H7 (cell line): ENCODE data around the gene PLEK. TPM values are rescaled to one million over a fixed set of nuclear protein-coding genes. Genes with fewer than 3 reads are reported as not detected.
"Not testable (repeated sequence)": the region's sequence is repeated elsewhere in the genome, so short reads cannot be mapped to it uniquely, and the experiment has no call there.

Source experiments
- DNase-seq: peaks from one replicate; pipeline ENCODE4 v3.0.0; 2012
- H3K27me3 ChIP-seq: 2 replicates; pipeline ENCODE4 v1.6.0; 2011; ENCODE audit warnings: mild to moderate bottlenecking, low read length; ENCODE audit not compliant: control insufficient read depth, insufficient read depth
- H3K36me3 ChIP-seq: replicated peaks from 2 replicates; pipeline ENCODE4 v1.5.1; 2011; ENCODE audit warnings: low read length; ENCODE audit not compliant: control insufficient read depth, insufficient read depth
- H3K4me3 ChIP-seq: 2 replicates; pipeline ENCODE4 v1.5.1; 2011; ENCODE audit warnings: low read depth, mild to moderate bottlenecking, control low read depth, low read length, moderate library complexity; ENCODE audit not compliant: insufficient read depth
- total RNA-seq: library from RNA; depleted of rRNA; stranded (reverse); fragments of >200 nt; shearing (Covaris generic); gene quantifications from 2 replicates; pipeline ENCODE4 v1.2.3, GENCODE V29; 2014

The PLEK gene
- total RNA-seq, 1 experiment from 2014 or later = not detected

GRCh38 chr2:68367953-68368653 lies 3.0 kb downstream of the PLEK start:
- no peak for DNase-seq
- no peaks in the 10 kb centered on the region for H3K36me3 ChIP-seq
- H3K27me3 ChIP-seq = no peaks in the 10 kb centered on the region
- no peak overlapping the region for H3K4me3 ChIP-seq

DNA sequence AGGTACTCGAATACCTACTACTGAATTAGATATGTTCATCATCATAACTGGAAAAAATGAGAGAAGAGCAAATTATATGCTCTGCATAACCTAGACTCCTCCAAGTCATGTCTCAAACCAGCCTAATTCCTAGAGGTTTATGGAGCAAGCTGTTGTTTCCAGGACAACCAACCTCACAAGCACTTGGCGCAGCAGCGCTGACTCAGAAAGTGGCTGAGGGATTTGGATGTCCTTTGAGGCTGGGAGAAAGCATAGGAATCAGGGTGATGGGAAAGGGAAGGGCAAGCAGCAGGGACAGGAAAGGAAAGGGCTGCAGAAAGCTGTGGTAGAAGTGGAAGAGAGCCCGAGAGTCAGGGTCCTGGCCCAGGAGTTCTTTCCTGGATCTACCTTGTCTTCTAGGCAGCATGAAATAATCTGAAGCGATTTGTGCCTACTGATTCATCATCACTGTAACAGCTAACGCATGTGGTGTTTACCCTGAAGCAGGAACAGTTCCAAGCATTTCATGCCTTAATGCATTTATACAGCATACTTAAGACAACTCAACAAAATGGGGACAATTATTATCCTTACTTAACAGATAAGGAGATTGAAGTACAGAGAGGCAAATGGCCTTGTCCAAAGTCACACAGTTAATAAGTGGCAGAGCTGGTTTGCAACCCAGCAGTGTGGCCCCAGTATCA lies 3.7 kb downstream of the PLEK start:
- DNase-seq = no peak
- no peaks in the 10 kb centered on the region for H3K36me3 ChIP-seq
- H3K27me3 ChIP-seq = no peaks in the 10 kb centered on the region

GRCh38 chr2:68369337-68369734 lies 4.3 kb downstream of the PLEK start:
- Histone ChIP-seq H3K27me3 (no peaks in the 10 kb centered on the region), H3K36me3 (no peaks in the 10 kb centered on the region), H3K4me3 (no peak overlapping the region)
- no peak for DNase-seq

More for the DNA sequence above, 3.7 kb downstream of the PLEK start:
- no peak overlapping the region for H3K4me3 ChIP-seq

- Histone ChIP-seq H3K27me3 (no peaks in the 10 kb centered on the region), H3K4me3 (no peak overlapping the region), H3K36me3 (no peaks in the 10 kb centered on the region)
- DNase-seq = no peak
Measured at GRCh38 chr2:68371138-68371537, 6.1 kb downstream of the PLEK start.

DNA sequence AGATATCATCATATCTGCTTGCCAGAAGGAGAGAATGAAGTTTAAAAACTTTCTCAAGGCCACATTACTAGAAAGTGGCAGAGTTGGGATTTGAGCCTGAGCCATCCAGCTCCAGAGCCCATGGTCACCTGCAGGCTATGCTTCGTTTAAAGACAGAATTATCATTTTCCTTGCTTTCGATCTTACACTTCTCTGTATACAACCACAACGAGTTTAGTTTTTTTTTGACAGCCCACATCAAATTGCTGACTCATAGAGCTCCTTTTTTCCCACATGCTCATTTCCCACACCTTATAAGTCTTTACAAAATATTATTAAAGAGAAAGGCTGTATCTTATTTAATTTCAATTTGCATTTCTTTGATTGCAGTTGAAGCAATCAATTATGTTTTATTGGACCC lies 6.5 kb downstream of the PLEK start:
- Histone ChIP-seq H3K27me3 (no peaks in the 10 kb centered on the region), H3K36me3 (no peaks in the 10 kb centered on the region), H3K4me3 (no peak overlapping the region)
- DNase-seq = no peak

- Histone ChIP-seq H3K4me3 (no peak overlapping the region), H3K36me3 (no peaks in the 10 kb centered on the region), H3K27me3 (no peaks in the 10 kb centered on the region)
- DNase-seq = no peak
Measured at GRCh38 chr2:68372485-68372884, 7.4 kb downstream of the PLEK start.

DNA sequence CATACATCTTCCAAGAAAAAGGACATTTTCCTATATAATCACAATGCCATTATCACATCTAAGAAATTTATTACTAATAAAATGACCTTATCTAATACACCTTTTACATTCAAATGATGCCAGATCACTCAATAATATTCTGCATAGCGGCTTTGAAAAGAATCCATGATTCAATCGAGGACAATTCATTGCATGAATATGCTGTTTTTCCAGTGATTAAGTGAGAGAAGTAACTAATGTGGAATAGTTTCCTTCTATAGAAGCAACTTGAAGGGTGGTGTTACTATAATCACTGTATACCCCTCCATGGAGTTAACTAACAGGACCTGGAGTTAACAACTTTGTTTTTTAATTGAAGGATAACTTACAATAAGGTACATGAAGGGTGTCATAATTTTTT lies 9.1 kb downstream of the PLEK start:
- no peak for DNase-seq
- Histone ChIP-seq H3K4me3 (no peak overlapping the region), H3K36me3 (no peaks in the 10 kb centered on the region), H3K27me3 (no peaks in the 10 kb centered on the region)

- no peak for DNase-seq
- H3K27me3 ChIP-seq = no peaks in the 10 kb centered on the region
- no peak overlapping the region for H3K4me3 ChIP-seq
- H3K36me3 ChIP-seq = no peaks in the 10 kb centered on the region
Measured at GRCh38 chr2:68375582-68375981, 10.5 kb downstream of the PLEK start.

DNA sequence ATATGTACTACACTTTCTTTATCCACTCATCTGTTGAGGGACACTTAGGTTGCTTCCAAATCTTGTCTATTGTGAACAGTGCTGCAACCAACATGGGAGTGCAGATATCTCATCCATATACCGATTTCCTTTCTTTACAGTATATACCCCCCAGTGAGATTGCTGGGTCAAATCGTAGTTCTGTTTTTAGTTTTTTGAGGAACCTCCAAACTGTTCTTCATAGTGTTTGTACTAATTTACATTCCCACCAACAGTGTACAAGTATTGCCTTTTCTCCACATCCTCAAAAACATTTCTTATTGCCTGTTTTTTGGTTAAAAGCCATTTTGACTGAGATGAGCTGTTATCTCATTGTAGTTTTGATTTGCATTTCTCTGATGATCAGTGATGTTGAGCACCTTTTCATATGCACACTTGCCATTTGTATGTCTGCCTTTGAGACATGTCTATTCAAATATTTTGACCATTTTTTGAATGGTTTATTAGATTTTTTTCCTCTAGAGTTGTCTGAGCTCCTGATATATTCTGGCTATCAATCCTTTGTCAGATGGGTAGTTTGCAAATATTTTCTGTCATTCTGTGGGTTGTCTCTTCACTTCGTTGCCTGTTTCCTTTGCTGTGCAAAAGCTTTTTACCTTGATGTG lies 12.2 kb downstream of the PLEK start:
- DNase-seq = no peak
- Histone ChIP-seq H3K27me3 (no peaks in the 10 kb centered on the region), H3K4me3 (no peak overlapping the region), H3K36me3 (no peaks in the 10 kb centered on the region)

DNA sequence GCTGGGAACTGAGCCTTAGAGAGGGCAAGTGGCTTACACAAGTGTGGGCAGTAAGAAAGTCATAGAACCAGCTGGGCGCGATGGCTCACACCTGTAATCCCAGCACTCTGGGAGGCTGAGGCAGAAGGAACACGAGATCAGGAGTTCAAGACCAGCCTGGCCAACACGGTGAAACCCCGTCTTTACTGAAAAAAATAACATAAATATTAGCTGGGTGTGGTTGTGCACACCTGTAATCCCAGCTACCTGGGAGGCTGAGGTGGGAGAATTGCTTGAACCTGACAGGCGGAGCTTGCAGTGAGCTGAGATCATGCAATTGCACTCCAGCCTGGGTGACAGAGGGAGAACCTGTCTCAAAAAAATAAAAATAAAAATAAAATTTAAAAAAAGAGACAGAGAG lies 13.7 kb downstream of the PLEK start:
- not testable (repeated sequence) for H3K4me3 ChIP-seq, H3K36me3 ChIP-seq, H3K27me3 ChIP-seq, DNase-seq

GRCh38 chr2:68379184-68379708 lies 14.2 kb downstream of the PLEK start:
- Histone ChIP-seq H3K27me3 (no peaks in the 10 kb centered on the region), H3K36me3 (no peaks in the 10 kb centered on the region), H3K4me3 (no peak overlapping the region)
- DNase-seq = no peak

DNA sequence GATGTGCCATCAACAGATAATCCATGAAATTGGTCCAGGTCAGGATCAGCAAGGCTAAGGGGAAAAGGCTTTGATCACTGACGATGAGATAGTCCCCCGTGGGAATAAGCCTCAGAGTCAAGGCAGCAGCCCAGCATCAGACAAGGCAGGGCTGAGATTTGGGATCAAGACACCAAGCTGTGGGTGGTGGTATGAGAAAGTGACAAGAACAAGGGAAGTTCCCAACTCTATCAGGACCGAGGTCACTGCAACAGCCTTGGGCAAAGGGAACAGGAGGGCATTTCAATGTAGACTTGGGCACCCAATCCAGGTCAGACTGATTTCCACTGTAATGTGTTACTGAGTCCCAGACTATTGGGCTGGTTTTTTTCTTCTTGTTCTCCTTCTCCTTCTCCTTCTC lies 18.7 kb downstream of the PLEK start:
- no peaks in the 10 kb centered on the region for H3K36me3 ChIP-seq
- no peak overlapping the region for H3K4me3 ChIP-seq
- H3K27me3 ChIP-seq = no peaks in the 10 kb centered on the region; the same call in 1 of the 2 replicates
- DNase-seq = no peak

- Histone ChIP-seq H3K36me3 (no peaks in the 10 kb centered on the region), H3K27me3 (no peaks in the 10 kb centered on the region; the same call in 1 of the 2 replicates), H3K4me3 (no peak overlapping the region)
- DNase-seq = no peak
Measured at GRCh38 chr2:68384485-68385107, 19.5 kb downstream of the PLEK start.

GRCh38 chr2:68385220-68385906 lies 20.3 kb downstream of the PLEK start:
- Histone ChIP-seq H3K27me3 (no peaks in the 10 kb centered on the region; the same call in 1 of the 2 replicates), H3K36me3 (no peaks in the 10 kb centered on the region), H3K4me3 (no peak overlapping the region)
- DNase-seq = peak; percentile 2
